ENCODE results near the gene PARP2. TPM values are rescaled to one million over a fixed set of nuclear protein-coding genes. Genes with fewer than 3 reads are reported as not detected.

Gene PARP2
- total and polyA plus RNA-seq, 8 donors = 18.0 to 68.4 (median 59.0) TPM

DNA sequence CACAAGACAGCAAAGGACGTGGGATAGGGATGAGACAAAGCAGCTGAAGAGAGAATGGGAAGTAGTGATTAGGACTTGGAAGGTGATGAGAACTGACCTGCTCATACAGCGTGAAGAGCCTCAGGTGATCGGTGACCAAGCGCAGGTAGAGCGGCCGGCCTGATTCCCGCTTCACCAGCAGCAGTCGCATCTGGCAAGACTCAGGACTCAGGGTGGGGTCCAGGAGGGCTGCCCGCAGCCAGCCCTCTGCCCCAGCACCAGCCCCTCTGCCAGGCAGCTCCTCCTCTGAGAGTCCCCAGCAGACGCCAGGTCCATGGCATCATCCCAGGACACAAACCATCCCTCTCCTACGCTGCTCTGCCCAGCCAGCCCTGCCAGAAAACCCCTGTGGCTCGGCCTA lies 39.1 kb downstream of the PARP2 start:
- H3K36me3 ChIP-seq = peaks cover 10 to 100% of the 10 kb centered on the region in 2 donors
- H3K27me3 ChIP-seq = no peaks in the 10 kb centered on the region
- TF ChIP-seq, protein P1, sequence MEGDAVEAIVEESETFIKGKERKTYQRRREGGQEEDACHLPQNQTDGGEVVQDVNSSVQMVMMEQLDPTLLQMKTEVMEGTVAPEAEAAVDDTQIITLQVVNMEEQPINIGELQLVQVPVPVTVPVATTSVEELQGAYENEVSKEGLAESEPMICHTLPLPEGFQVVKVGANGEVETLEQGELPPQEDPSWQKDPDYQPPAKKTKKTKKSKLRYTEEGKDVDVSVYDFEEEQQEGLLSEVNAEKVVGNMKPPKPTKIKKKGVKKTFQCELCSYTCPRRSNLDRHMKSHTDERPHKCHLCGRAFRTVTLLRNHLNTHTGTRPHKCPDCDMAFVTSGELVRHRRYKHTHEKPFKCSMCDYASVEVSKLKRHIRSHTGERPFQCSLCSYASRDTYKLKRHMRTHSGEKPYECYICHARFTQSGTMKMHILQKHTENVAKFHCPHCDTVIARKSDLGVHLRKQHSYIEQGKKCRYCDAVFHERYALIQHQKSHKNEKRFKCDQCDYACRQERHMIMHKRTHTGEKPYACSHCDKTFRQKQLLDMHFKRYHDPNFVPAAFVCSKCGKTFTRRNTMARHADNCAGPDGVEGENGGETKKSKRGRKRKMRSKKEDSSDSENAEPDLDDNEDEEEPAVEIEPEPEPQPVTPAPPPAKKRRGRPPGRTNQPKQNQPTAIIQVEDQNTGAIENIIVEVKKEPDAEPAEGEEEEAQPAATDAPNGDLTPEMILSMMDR (IDR thresholded peaks at IDR 0.05) = no peak
- no peak for DNase-seq
- no peaks in the 10 kb centered on the region for H3K9me3 ChIP-seq
- no peak overlapping the region for H3K27ac ChIP-seq
- peaks cover 0 to under 1% of the 10 kb centered on the region in 2 donors for H3K4me1 ChIP-seq
- no peak for ATAC-seq
- intact Hi-C loops (cut with DNase I) = no loop called here
- no peak overlapping the region for H3K4me3 ChIP-seq

GRCh38 chr14:20383032-20383431 lies 39.6 kb downstream of the PARP2 start:
- DNase-seq (no peak), ATAC-seq (no peak)
- Histone ChIP-seq H3K36me3 (peaks cover 10 to 100% of the 10 kb centered on the region in 2 donors), H3K27me3 (no peaks in the 10 kb centered on the region), H3K9me3 (no peaks in the 10 kb centered on the region), H3K27ac (no peak overlapping the region), H3K4me3 (no peak overlapping the region), H3K4me1 (peaks cover 0 to 5% of the 10 kb centered on the region in 2 donors)
- TF ChIP-seq, protein P1 (IDR thresholded peaks at IDR 0.05) = no peak
- intact Hi-C loops (cut with DNase I) = no loop called here

GRCh38 chr14:20383636-20384035 lies 40.2 kb downstream of the PARP2 start:
- ATAC-seq = no peak
- DNase-seq = no peak
- TF ChIP-seq, protein P1 (IDR thresholded peaks at IDR 0.05) = no peak

GRCh38 chr14:20384321-20384720 lies 40.9 kb downstream of the PARP2 start:
- TF ChIP-seq, protein P1 (IDR thresholded peaks at IDR 0.05) = no peak
- DNase-seq (no peak), ATAC-seq (no peak)
- H3K4me3 ChIP-seq = no peak overlapping the region
- H3K27me3 ChIP-seq = no peaks in the 10 kb centered on the region
- intact Hi-C loops (cut with DNase I) = no loop called here
- no peak overlapping the region for H3K27ac ChIP-seq
- H3K4me1 ChIP-seq = peaks cover 0 to 5% of the 10 kb centered on the region in 2 donors
- H3K36me3 ChIP-seq = peaks cover 10 to 100% of the 10 kb centered on the region in 2 donors
- H3K9me3 ChIP-seq = no peaks in the 10 kb centered on the region

More at GRCh38 chr14:20383636-20384035, 40.2 kb downstream of the PARP2 start:
- intact Hi-C loops (cut with DNase I) = no loop called here
- H3K27me3 ChIP-seq = no peaks in the 10 kb centered on the region
- no peak overlapping the region for H3K27ac ChIP-seq
- peaks cover 0 to 5% of the 10 kb centered on the region in 2 donors for H3K4me1 ChIP-seq
- H3K4me3 ChIP-seq = no peak overlapping the region
- H3K36me3 ChIP-seq = peaks cover 10 to 100% of the 10 kb centered on the region in 2 donors
- no peaks in the 10 kb centered on the region for H3K9me3 ChIP-seq

GRCh38 chr14:20384886-20385285 lies 41.5 kb downstream of the PARP2 start:
- ATAC-seq (no peak), DNase-seq (no peak)
- peaks cover 0 to 5% of the 10 kb centered on the region in 2 donors for H3K4me1 ChIP-seq
- no peaks in the 10 kb centered on the region for H3K9me3 ChIP-seq
- intact Hi-C loops (cut with DNase I) = no loop called here
- no peaks in the 10 kb centered on the region for H3K27me3 ChIP-seq
- TF ChIP-seq, protein P1 (IDR thresholded peaks at IDR 0.05) = no peak
- H3K4me3 ChIP-seq = no peak overlapping the region
- peaks cover 10 to 100% of the 10 kb centered on the region in 2 donors for H3K36me3 ChIP-seq
- H3K27ac ChIP-seq = no peak overlapping the region

Measured in left lung (tissue), 10 donors.